OCI-LY7 (cell line): ENCODE results near the gene LAMC1.

Experiments used
- EZH2phosphoT487 ChIP-seq: fragments of 200-600 bp; sonication (generic); IDR thresholded peaks from 2 replicates; pipeline ENCODE4 v1.6.1; 2018; ENCODE audit warnings: low read depth, borderline replicate concordance, mild to moderate bottlenecking, mixed run types, antibody characterized with exemption, low read length, moderate library complexity, mixed read lengths
- TF ChIP-seq, protein P1 (sequence below): fragments of 200-600 bp; sonication (generic); conservative IDR thresholded peaks from 2 replicates; pipeline ENCODE4 v1.5.1; 2014; ENCODE audit warnings: mild to moderate bottlenecking, antibody characterized with exemption, low read length, moderate library complexity, mixed read lengths

DNA sequence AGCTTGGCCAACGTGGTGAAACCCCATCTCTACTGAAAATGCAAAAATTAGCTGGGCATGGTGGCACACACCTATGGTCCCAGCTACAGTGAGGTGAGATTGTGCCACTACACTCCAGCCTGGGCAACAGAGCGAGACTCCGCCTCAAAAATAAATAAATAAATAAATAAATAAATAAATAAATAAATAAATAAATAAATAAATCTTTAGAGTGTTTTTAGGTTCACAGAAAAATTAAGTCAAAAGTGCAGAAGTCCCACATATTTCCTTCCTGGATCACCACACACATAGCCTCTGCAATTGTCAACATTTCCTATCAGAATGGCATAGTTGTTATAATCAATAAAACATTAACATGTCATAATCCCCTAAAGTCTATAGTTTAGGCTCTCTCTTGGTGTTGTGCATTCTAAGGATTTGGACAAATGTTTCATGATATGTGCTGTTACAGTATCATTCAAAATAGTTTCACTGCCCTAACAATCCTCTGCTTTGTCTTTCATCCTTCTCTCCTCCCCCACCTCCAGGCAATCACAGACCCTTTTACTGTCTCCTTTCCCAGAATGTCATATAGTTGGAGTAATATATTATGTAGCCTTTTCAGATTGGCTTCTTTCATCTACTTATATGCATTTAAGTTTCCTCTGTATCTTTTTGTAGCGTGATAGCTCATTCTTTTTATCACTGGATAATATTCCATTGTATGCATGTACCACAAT, 58.3 kb downstream of the LAMC1 start:
- TF ChIP-seq, protein P1, sequence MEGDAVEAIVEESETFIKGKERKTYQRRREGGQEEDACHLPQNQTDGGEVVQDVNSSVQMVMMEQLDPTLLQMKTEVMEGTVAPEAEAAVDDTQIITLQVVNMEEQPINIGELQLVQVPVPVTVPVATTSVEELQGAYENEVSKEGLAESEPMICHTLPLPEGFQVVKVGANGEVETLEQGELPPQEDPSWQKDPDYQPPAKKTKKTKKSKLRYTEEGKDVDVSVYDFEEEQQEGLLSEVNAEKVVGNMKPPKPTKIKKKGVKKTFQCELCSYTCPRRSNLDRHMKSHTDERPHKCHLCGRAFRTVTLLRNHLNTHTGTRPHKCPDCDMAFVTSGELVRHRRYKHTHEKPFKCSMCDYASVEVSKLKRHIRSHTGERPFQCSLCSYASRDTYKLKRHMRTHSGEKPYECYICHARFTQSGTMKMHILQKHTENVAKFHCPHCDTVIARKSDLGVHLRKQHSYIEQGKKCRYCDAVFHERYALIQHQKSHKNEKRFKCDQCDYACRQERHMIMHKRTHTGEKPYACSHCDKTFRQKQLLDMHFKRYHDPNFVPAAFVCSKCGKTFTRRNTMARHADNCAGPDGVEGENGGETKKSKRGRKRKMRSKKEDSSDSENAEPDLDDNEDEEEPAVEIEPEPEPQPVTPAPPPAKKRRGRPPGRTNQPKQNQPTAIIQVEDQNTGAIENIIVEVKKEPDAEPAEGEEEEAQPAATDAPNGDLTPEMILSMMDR = no peak
- TF ChIP-seq EZH2phosphoT487 = no peak
